ENCODE results near the gene SORCS1. TPM values are rescaled to one million over a fixed set of nuclear protein-coding genes. Genes with fewer than 3 reads are reported as not detected.

Gene SORCS1
- total RNA-seq, 1 experiment from 2014 or later: not detected

DNA sequence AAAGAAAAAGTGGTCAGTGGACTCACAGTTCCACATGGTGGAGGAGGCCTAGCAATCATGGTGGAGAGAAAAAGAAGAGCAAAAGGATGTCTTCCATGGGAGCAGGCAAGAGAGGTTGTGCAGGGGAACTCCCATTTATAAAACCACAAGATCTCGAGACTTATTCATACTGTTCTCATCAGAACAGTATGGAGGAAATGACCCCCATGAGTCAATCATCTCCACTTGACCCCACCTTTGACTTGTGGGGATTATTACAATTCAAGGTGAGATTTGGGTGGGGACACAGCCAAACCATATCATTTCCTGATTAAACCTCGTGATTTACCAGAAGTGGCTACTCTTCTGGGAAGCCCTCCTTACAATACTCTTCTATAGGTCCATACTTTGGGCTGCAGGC is 160.1 kb downstream of the SORCS1 start:
- H3K4me2 ChIP-seq: no peak overlapping the region
- no peaks in the 10 kb centered on the region for H3K79me2 ChIP-seq (ENCODE audit: low read depth)
- POLR2A ChIA-PET (ENCODE audit: unreplicated experiment): no interaction called here
- H3K9me3 ChIP-seq (ENCODE audit: insufficient read depth, low read depth): no peaks in the 10 kb centered on the region
- no TSS peak for BruUV-seq (replicated peaks)
- H3K27me3 ChIP-seq (ENCODE audit: insufficient read depth, low read depth): no peaks in the 10 kb centered on the region
- CTCF ChIA-PET: no interaction called here
- no peak for DNase-seq
- H3K4me1 ChIP-seq (replicated peaks; ENCODE audit: insufficient read depth): no peaks in the 10 kb centered on the region
- no peak overlapping the region for H3K4me3 ChIP-seq
- no peak for TF ChIP-seq EZH2 (IDR thresholded peaks at IDR 0.05; ENCODE audit: low read depth)
- H3K9me2 ChIP-seq (ENCODE audit: insufficient read depth): no peaks in the 10 kb centered on the region
- H3F3A ChIP-seq (ENCODE audit: insufficient read depth, low read depth): no peaks in the 10 kb centered on the region
- no peaks in the 10 kb centered on the region for H3K36me3 ChIP-seq (ENCODE audit: low read depth)
- intact Hi-C loops (cut with micrococcal nuclease; ENCODE audit: unreplicated experiment): no loop called here
- H4K20me1 ChIP-seq (ENCODE audit: insufficient read depth): no peaks in the 10 kb centered on the region
- no peak overlapping the region for H2AFZ ChIP-seq
- no peak overlapping the region for H3K27ac ChIP-seq

DNA sequence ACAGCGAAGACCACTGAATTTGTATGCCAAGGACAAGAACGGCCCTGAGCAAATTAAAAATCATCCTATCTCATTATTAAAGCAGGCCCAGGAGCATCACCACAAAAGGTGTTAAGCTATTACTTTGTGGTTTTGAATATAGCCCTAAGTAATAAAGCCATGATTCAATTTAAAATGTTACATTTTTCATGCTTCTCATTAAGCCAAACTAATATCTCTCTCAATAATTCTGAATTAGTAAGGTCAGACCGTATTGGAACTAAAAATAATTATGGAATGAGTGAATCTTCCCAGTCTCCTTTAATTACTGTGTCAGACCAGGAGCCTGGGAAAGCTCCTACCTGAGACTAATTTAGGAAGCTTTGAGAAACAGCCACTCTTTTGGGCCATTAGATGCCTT is 162.4 kb downstream of the SORCS1 start:
- Histone ChIP-seq H3K9me2 (ENCODE audit: insufficient read depth) (no peaks in the 10 kb centered on the region), H2AFZ (no peak overlapping the region), H3K9me3 (ENCODE audit: insufficient read depth, low read depth) (no peaks in the 10 kb centered on the region), H4K20me1 (ENCODE audit: insufficient read depth) (no peaks in the 10 kb centered on the region), H3K27me3 (ENCODE audit: insufficient read depth, low read depth) (no peaks in the 10 kb centered on the region), H3K4me1 (replicated peaks; ENCODE audit: insufficient read depth) (no peaks in the 10 kb centered on the region), H3K36me3 (ENCODE audit: low read depth) (no peaks in the 10 kb centered on the region), H3K27ac (no peak overlapping the region), H3K4me3 (no peak overlapping the region), H3K79me2 (ENCODE audit: low read depth) (no peaks in the 10 kb centered on the region), H3K4me2 (no peak overlapping the region), H3F3A (ENCODE audit: insufficient read depth, low read depth) (no peaks in the 10 kb centered on the region)
- ChIA-PET POLR2A (ENCODE audit: unreplicated experiment) (no interaction called here), CTCF (no interaction called here)
- no peak for TF ChIP-seq EZH2 (IDR thresholded peaks at IDR 0.05; ENCODE audit: low read depth)
- TF ChIP-seq, protein P1, sequence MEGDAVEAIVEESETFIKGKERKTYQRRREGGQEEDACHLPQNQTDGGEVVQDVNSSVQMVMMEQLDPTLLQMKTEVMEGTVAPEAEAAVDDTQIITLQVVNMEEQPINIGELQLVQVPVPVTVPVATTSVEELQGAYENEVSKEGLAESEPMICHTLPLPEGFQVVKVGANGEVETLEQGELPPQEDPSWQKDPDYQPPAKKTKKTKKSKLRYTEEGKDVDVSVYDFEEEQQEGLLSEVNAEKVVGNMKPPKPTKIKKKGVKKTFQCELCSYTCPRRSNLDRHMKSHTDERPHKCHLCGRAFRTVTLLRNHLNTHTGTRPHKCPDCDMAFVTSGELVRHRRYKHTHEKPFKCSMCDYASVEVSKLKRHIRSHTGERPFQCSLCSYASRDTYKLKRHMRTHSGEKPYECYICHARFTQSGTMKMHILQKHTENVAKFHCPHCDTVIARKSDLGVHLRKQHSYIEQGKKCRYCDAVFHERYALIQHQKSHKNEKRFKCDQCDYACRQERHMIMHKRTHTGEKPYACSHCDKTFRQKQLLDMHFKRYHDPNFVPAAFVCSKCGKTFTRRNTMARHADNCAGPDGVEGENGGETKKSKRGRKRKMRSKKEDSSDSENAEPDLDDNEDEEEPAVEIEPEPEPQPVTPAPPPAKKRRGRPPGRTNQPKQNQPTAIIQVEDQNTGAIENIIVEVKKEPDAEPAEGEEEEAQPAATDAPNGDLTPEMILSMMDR (conservative IDR thresholded peaks at IDR 0.05): no peak
- intact Hi-C loops (cut with micrococcal nuclease; ENCODE audit: unreplicated experiment): no loop called here
- DNase-seq: no peak
- no TSS peak for BruUV-seq (replicated peaks)

DNA sequence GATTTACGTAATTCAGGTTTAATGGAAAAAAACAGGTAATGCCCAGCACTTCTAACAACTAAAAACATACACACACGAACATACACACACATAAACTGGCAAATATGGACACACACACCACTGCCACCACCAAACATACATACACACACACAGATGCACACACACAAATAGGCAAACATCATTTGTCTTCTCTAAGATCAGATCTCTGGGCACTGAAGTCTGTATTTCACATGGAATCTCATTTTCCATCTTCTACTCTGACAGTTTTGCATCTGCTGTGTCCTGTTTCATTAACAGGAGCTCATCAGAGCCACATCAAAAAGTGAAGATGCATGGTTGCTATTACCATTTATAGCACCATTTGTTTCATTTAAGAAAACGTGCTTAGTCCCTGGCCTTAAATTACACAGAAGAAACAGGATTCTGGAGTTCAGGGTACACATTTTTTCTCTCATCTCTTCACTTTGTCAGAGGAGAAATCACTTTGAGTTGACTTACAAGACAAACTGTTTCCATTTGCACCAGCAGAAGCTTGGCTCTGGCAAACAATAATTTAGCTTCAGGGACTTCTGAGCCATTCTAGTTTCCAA is 165.3 kb downstream of the SORCS1 start:
- no peaks in the 10 kb centered on the region for H4K20me1 ChIP-seq (ENCODE audit: insufficient read depth)
- H3K9me2 ChIP-seq (ENCODE audit: insufficient read depth): no peaks in the 10 kb centered on the region
- no peak overlapping the region for H3K4me2 ChIP-seq
- H3K27me3 ChIP-seq (ENCODE audit: insufficient read depth, low read depth): no peaks in the 10 kb centered on the region
- no peaks in the 10 kb centered on the region for H3K36me3 ChIP-seq (ENCODE audit: low read depth)
- no peak overlapping the region for H3K4me3 ChIP-seq
- H3F3A ChIP-seq (ENCODE audit: insufficient read depth, low read depth): no peaks in the 10 kb centered on the region
- no peaks in the 10 kb centered on the region for H3K4me1 ChIP-seq (replicated peaks; ENCODE audit: insufficient read depth)
- no peak overlapping the region for H2AFZ ChIP-seq
- no peak overlapping the region for H3K27ac ChIP-seq
- intact Hi-C loops (cut with micrococcal nuclease; ENCODE audit: unreplicated experiment): no loop called here
- TF ChIP-seq, protein P1 (conservative IDR thresholded peaks at IDR 0.05): no peak
- TF ChIP-seq EZH2 (IDR thresholded peaks at IDR 0.05; ENCODE audit: low read depth): no peak
- no peaks in the 10 kb centered on the region for H3K9me3 ChIP-seq (ENCODE audit: insufficient read depth, low read depth)
- no TSS peak for BruUV-seq (replicated peaks)
- ChIA-PET CTCF (no interaction called here), POLR2A (ENCODE audit: unreplicated experiment) (no interaction called here)
- DNase-seq: no peak
- no peaks in the 10 kb centered on the region for H3K79me2 ChIP-seq (ENCODE audit: low read depth)

DNA sequence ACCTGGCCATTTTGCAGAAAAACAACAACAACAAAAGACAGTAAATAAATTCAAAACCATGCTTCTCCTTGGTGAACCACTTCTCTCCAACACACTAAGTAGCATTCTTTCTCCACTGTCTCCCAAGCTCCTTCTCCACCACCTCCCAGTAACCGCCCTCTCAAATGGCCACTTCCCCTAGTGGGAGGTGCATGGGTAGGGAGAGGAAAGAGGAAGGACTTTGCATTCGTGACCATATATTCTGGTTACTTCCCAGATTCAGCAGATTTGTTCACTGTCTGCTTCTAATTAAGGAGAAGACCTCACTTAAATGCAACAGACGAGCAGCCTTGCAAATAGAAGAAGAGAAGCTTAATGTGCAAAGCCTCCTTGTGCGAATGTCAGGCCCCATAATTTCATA is 166.8 kb downstream of the SORCS1 start:
- ChIA-PET POLR2A (ENCODE audit: unreplicated experiment) (no interaction called here), CTCF (no interaction called here)
- DNase-seq: no peak
- Histone ChIP-seq H3K27ac (no peak overlapping the region), H3K9me3 (ENCODE audit: insufficient read depth, low read depth) (no peaks in the 10 kb centered on the region), H3K9me2 (ENCODE audit: insufficient read depth) (no peaks in the 10 kb centered on the region), H3K36me3 (ENCODE audit: low read depth) (no peaks in the 10 kb centered on the region), H2AFZ (no peak overlapping the region), H3K4me1 (replicated peaks; ENCODE audit: insufficient read depth) (no peaks in the 10 kb centered on the region), H3K4me2 (no peak overlapping the region), H3K27me3 (ENCODE audit: insufficient read depth, low read depth) (no peaks in the 10 kb centered on the region), H3F3A (ENCODE audit: insufficient read depth, low read depth) (no peaks in the 10 kb centered on the region), H3K79me2 (ENCODE audit: low read depth) (no peaks in the 10 kb centered on the region), H3K4me3 (no peak overlapping the region), H4K20me1 (ENCODE audit: insufficient read depth) (no peaks in the 10 kb centered on the region)
- BruUV-seq (replicated peaks): no TSS peak
- TF ChIP-seq, protein P1 (conservative IDR thresholded peaks at IDR 0.05): no peak
- no peak for TF ChIP-seq EZH2 (IDR thresholded peaks at IDR 0.05; ENCODE audit: low read depth)
- intact Hi-C loops (cut with micrococcal nuclease; ENCODE audit: unreplicated experiment): no loop called here

Measured in PC-9 (cell line).